Vagina (tissue), 2 donors: ENCODE results near the gene GALNT17. TPM values are rescaled to one million over a fixed set of nuclear protein-coding genes. Genes with fewer than 3 reads are reported as not detected.

ENCODE experiments used
- DNase-seq, 2 donors: peaks; one replicate each; pipeline ENCODE4 v3.0.0-alpha.2; 2017; ENCODE audit errors: extremely low spot score in 2 of 2
- H3K27ac ChIP-seq: fragments of 200-600 bp; sonication (generic); one replicate; pipeline ENCODE4 v1.5.1; 2019
- H3K27me3 ChIP-seq: fragments of 200-600 bp; sonication (generic); one replicate; pipeline ENCODE4 v1.5.1; 2019
- H3K36me3 ChIP-seq, 2 donors: fragments of 200-600 bp; sonication (generic); one replicate each; pipeline ENCODE4 v1.5.1; 2017 to 2019
- H3K4me1 ChIP-seq: fragments of 200-600 bp; sonication (generic); one replicate; pipeline ENCODE4 v1.5.1; 2019
- H3K4me3 ChIP-seq, 2 donors: fragments of 200-600 bp; sonication (generic); 1 replicate in 1 of 2; 2 replicates in 1 of 2; pipeline ENCODE4 v1.5.1; 2016 to 2019
- H3K9me3 ChIP-seq: fragments of 200-600 bp; sonication (generic); one replicate; pipeline ENCODE4 v1.5.1; 2019
- CTCF ChIP-seq, 3 experiments: fragments of 450-650 bp in 2 of 3; fragments of 200-600 bp in 1 of 3; sonication (generic) in 1 of 3; IDR thresholded peaks; one replicate each; pipeline ENCODE4 v1.5.1; 2017 to 2019; ENCODE audit warnings: antibody characterized with exemption in 3 of 3, mild to moderate bottlenecking in 2 of 3, moderate library complexity in 2 of 3
- POLR2A ChIP-seq, 2 donors: fragments of 450-650 bp; IDR thresholded peaks; one replicate each; pipeline ENCODE4 v1.6.1; 2017; ENCODE audit warnings: antibody characterized with exemption in 2 of 2, mild to moderate bottlenecking in 2 of 2, moderate library complexity in 2 of 2
- POLR2AphosphoS5 ChIP-seq, 2 donors: sonication (generic); formaldehyde crosslinking; IDR thresholded peaks; one replicate each; pipeline ENCODE4 v1.9.0; 2017; ENCODE audit warnings: antibody characterized with exemption in 2 of 2, mild to moderate bottlenecking in 2 of 2, low read depth in 1 of 2; ENCODE audit not compliant: insufficient read depth in 1 of 2
- intact Hi-C: fragments of 100-400 bp; cut with DNase I; formaldehyde crosslinking; loops from one replicate; pipeline ENCODE4 v1.15.1; 2023
- total RNA-seq: library from RNA; depleted of rRNA; stranded (reverse); fragments of >200 nt; gene quantifications from one replicate; pipeline ENCODE4 v1.2.3, GENCODE V29; 2016

Gene GALNT17
- total RNA-seq, 1 donor from 2014 or later = 3.9 TPM

DNA sequence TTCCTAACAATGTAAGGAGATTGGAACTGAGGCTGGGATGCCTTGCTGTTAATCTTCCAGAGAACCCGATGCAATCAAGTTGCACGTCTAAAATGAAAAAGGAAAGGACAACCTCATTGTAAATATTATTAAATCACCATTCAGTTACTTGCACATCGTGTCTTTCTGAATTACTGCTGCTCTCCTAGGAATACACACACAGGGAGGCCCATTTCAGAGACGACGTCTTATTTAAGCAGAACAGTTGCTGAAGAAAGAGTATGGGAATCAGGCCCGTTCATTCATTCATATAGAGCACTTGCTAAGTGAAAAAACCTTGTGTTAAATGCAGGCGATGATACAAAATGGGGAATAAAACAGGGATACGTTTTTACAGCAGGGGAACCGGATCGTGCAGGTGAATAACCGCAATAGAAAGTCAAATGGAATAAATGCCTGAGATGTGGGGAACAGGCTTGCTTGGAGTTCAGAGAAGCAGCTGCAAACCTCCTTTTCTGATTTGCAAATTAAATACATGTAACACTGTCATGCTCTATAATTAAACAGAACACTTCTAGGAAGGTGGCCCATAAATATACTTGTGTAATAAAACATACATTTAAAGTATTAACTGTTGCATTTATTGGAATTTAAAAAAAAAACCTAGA is 409.9 kb downstream of the GALNT17 start:
- H3K4me3 ChIP-seq = no peak overlapping the region
- DNase-seq = no peak
- H3K27me3 ChIP-seq = no peaks in the 10 kb centered on the region
- no peaks in the 10 kb centered on the region for H3K9me3 ChIP-seq
- H3K4me1 ChIP-seq = no peaks in the 10 kb centered on the region
- no peak for TF ChIP-seq POLR2AphosphoS5 (IDR thresholded peaks at IDR 0.05; ENCODE audit: insufficient read depth in 1 of 2, low read depth in 1 of 2)
- no peak for TF ChIP-seq POLR2A (IDR thresholded peaks at IDR 0.05)
- no peak for TF ChIP-seq CTCF (IDR thresholded peaks at IDR 0.05)
- intact Hi-C loops = no loop called here
- H3K36me3 ChIP-seq = no peaks in the 10 kb centered on the region
- H3K27ac ChIP-seq = no peak overlapping the region

GRCh38 chr7:71543396-71543795 is 411.5 kb downstream of the GALNT17 start:
- intact Hi-C loops = no loop called here
- H3K4me3 ChIP-seq = no peak overlapping the region
- H3K9me3 ChIP-seq = no peaks in the 10 kb centered on the region
- no peak overlapping the region for H3K27ac ChIP-seq
- H3K36me3 ChIP-seq = no peaks in the 10 kb centered on the region
- TF ChIP-seq POLR2A (IDR thresholded peaks at IDR 0.05) = no peak
- TF ChIP-seq POLR2AphosphoS5 (IDR thresholded peaks at IDR 0.05; ENCODE audit: insufficient read depth in 1 of 2, low read depth in 1 of 2) = no peak
- no peak for TF ChIP-seq CTCF (IDR thresholded peaks at IDR 0.05)
- DNase-seq = no peak
- H3K27me3 ChIP-seq = no peaks in the 10 kb centered on the region
- no peaks in the 10 kb centered on the region for H3K4me1 ChIP-seq

DNA sequence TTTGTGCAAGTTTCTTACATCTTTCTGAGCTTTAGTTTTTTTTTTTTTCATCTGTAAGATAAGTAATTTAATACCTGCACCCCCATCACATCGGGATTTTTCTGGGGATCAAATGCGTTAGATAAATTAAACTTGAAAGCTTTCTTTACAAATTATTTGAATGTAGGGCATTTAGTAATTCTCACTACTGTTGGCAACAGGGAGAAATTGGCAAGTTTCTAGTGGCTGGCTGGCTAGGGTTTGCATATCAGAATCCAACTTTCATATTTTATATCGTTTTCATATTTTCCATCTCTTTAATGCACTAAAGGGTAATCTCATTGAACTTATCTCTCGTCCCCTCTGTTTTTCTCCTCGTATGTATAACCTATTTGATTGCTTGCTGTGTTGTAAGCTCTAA is 412.9 kb downstream of the GALNT17 start:
- H3K27me3 ChIP-seq = no peaks in the 10 kb centered on the region
- TF ChIP-seq CTCF (IDR thresholded peaks at IDR 0.05) (no peak), POLR2A (IDR thresholded peaks at IDR 0.05) (no peak), POLR2AphosphoS5 (IDR thresholded peaks at IDR 0.05; ENCODE audit: insufficient read depth in 1 of 2, low read depth in 1 of 2) (no peak)

GRCh38 chr7:71547426-71547825 is 415.5 kb downstream of the GALNT17 start:
- Histone ChIP-seq H3K27me3 (no peaks in the 10 kb centered on the region), H3K9me3 (no peaks in the 10 kb centered on the region), H3K36me3 (no peaks in the 10 kb centered on the region), H3K27ac (no peak overlapping the region), H3K4me1 (no peaks in the 10 kb centered on the region), H3K4me3 (no peak overlapping the region)
- DNase-seq = no peak
- TF ChIP-seq CTCF (IDR thresholded peaks at IDR 0.05) (no peak), POLR2AphosphoS5 (IDR thresholded peaks at IDR 0.05; ENCODE audit: insufficient read depth in 1 of 2, low read depth in 1 of 2) (no peak), POLR2A (IDR thresholded peaks at IDR 0.05) (no peak)
- intact Hi-C loops = no loop called here

More for the DNA sequence above, 412.9 kb downstream of the GALNT17 start:
- intact Hi-C loops = no loop called here
- DNase-seq = no peak
- Histone ChIP-seq H3K9me3 (no peaks in the 10 kb centered on the region), H3K4me3 (no peak overlapping the region), H3K4me1 (no peaks in the 10 kb centered on the region), H3K36me3 (no peaks in the 10 kb centered on the region), H3K27ac (no peak overlapping the region)

- H3K9me3 ChIP-seq = no peaks in the 10 kb centered on the region
- intact Hi-C loops = no loop called here
- TF ChIP-seq CTCF (IDR thresholded peaks at IDR 0.05) (no peak), POLR2A (IDR thresholded peaks at IDR 0.05) (no peak), POLR2AphosphoS5 (IDR thresholded peaks at IDR 0.05; ENCODE audit: insufficient read depth in 1 of 2, low read depth in 1 of 2) (no peak)
Observed at GRCh38 chr7:71548746-71549145, 416.8 kb downstream of the GALNT17 start.

More at GRCh38 chr7:71548746-71549145, 416.8 kb downstream of the GALNT17 start:
- Histone ChIP-seq H3K4me1 (no peaks in the 10 kb centered on the region), H3K27ac (no peak overlapping the region), H3K36me3 (no peaks in the 10 kb centered on the region), H3K4me3 (no peak overlapping the region), H3K27me3 (no peaks in the 10 kb centered on the region)
- DNase-seq = no peak
